ENCODE results near the gene IGSF11. TPM values are rescaled to one million over a fixed set of nuclear protein-coding genes. Genes with fewer than 3 reads are reported as not detected.

The IGSF11 gene
- total and polyA plus RNA-seq, 9 of the 15 experiments (the other 6 are each of a cell fraction or from before 2014, with no cell fraction given), result 1.2 to 2.8 (median 1.7) TPM

DNA sequence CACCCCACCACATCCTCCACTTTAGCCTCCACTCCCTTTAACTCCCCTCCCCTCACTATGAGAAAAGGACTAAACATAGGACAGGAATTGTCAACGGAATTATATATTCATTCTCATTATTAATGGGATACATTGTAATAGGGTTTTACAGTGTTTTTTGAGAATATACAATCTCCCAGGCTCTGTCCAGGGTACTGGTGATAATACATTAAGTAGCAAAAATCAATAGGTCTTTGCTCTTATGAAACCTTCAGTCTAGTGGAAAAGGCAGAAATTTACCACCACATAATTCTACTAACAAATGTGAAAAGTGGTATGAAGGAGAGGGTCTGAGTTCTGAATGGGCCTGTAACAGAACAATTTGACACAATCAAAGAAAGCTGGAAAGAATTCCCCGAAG, 28.2 kb upstream of the IGSF11 start:
- no TSS peak for BruUV-seq (replicated peaks)
- DNase-seq (ENCODE audit: extremely low read depth in 1 of 4, low spot score in 3 of 4), result no peak
- no peak for ATAC-seq
- no peaks in the 10 kb centered on the region for H3K36me3 ChIP-seq (ENCODE audit: control insufficient read depth, insufficient read depth, low read length)
- TF ChIP-seq, protein P1, sequence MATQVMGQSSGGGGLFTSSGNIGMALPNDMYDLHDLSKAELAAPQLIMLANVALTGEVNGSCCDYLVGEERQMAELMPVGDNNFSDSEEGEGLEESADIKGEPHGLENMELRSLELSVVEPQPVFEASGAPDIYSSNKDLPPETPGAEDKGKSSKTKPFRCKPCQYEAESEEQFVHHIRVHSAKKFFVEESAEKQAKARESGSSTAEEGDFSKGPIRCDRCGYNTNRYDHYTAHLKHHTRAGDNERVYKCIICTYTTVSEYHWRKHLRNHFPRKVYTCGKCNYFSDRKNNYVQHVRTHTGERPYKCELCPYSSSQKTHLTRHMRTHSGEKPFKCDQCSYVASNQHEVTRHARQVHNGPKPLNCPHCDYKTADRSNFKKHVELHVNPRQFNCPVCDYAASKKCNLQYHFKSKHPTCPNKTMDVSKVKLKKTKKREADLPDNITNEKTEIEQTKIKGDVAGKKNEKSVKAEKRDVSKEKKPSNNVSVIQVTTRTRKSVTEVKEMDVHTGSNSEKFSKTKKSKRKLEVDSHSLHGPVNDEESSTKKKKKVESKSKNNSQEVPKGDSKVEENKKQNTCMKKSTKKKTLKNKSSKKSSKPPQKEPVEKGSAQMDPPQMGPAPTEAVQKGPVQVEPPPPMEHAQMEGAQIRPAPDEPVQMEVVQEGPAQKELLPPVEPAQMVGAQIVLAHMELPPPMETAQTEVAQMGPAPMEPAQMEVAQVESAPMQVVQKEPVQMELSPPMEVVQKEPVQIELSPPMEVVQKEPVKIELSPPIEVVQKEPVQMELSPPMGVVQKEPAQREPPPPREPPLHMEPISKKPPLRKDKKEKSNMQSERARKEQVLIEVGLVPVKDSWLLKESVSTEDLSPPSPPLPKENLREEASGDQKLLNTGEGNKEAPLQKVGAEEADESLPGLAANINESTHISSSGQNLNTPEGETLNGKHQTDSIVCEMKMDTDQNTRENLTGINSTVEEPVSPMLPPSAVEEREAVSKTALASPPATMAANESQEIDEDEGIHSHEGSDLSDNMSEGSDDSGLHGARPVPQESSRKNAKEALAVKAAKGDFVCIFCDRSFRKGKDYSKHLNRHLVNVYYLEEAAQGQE (IDR thresholded peaks at IDR 0.05; ENCODE audit: borderline replicate concordance), result peak; percentile 42
- TF ChIP-seq, protein P1 (CRISPR knock-in tag; IDR thresholded peaks at IDR 0.05; ENCODE audit: low read depth), result no peak
- no peak for TF ChIP-seq TFAM (CRISPR knock-in tag; conservative IDR thresholded peaks at IDR 0.05)
- no peak overlapping the region for H3K27ac ChIP-seq (ENCODE audit: extremely low read depth, low read depth, low read length)
- ChIA-PET CTCF (ENCODE audit: low intra/inter-chr PET ratio) (interaction anchor here (0.6 kb wide), 1 partner anchor 228 kb away, joined by 4 read pairs; no protein-coding TSS in a partner anchor), POLR2A (no interaction called here)
- no peak overlapping the region for H3K9ac ChIP-seq (ENCODE audit: insufficient read depth in 1 of 2, low read depth in 2 of 2, low read length in 2 of 2)
- no peak for FAIRE-seq
- in situ Hi-C loops (cut with MboI) (no loop called here), intact Hi-C loops (cut with micrococcal nuclease) (no loop called here)
- H3K9me3 ChIP-seq (replicated peaks; ENCODE audit: control insufficient read depth, insufficient read depth, low read depth, low read length), result no peaks in the 10 kb centered on the region
- no peak overlapping the region for H2AFZ ChIP-seq (ENCODE audit: low read depth, low read length)
- no peak overlapping the region for H3K4me2 ChIP-seq (ENCODE audit: insufficient read depth, low read length)
- no peaks in the 10 kb centered on the region for H3K79me2 ChIP-seq (ENCODE audit: control insufficient read depth, insufficient read depth, low read length)
- H3K4me1 ChIP-seq (replicated peaks in 1 of 2; ENCODE audit: control insufficient read depth in 2 of 2, insufficient read depth in 2 of 2, low read length in 2 of 2), result no peaks in the 10 kb centered on the region
- H3K9me1 ChIP-seq (ENCODE audit: control insufficient read depth, insufficient read depth, low read length), result no peaks in the 10 kb centered on the region
- no peak overlapping the region for H3K4me3 ChIP-seq
- 0% methylated on average over 2 of the region's 2 CpGs for WGBS (ENCODE audit: insufficient coverage, low coverage, missing lambda C conversion rate)
- H4K20me1 ChIP-seq (replicated peaks; ENCODE audit: control insufficient read depth, insufficient read depth, low read length), result no peaks in the 10 kb centered on the region
- no peaks in the 10 kb centered on the region for H3K27me3 ChIP-seq (ENCODE audit: control insufficient read depth in 2 of 2, insufficient read depth in 2 of 2, low read length in 2 of 2)
